GM18519 (cell line): ENCODE measurements around the gene SPAG6.

Experiments used
- ATAC-seq: cut with Tn5 transposase; IDR thresholded peaks from one replicate; pipeline ENCODE4 v1.9.1; 2021; ENCODE audit warnings: mild to moderate bottlenecking, moderate library complexity; ENCODE audit not compliant: unreplicated experiment, low FRiP score

SPAG6 gene

GRCh38 chr10:22427890-22428571 is 82.7 kb downstream of the SPAG6 start:
- ATAC-seq, result no peak

GRCh38 chr10:22429146-22429545 is 83.8 kb downstream of the SPAG6 start:
- no peak for ATAC-seq

- no peak for ATAC-seq
Measured at GRCh38 chr10:22429981-22430421, 84.7 kb downstream of the SPAG6 start.

DNA sequence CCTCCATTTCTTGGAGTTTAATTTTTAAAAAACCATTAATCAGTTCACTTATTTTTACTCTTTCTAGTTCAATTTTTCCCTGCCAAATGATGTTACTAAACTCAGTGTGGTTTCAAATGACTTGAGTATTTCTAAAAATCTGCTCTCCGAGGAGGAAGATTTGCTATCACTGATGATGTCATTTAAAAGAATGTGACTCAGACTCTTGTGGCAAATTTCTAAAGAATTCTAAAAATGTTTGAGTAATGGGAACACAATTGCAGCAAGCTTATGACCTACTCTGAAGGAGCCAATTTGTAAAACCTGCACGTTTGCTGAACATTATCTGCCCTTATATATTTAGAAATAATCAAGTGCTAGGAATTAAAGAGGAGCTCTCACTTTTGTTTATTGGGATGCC is 88.6 kb downstream of the SPAG6 start:
- no peak for ATAC-seq

DNA sequence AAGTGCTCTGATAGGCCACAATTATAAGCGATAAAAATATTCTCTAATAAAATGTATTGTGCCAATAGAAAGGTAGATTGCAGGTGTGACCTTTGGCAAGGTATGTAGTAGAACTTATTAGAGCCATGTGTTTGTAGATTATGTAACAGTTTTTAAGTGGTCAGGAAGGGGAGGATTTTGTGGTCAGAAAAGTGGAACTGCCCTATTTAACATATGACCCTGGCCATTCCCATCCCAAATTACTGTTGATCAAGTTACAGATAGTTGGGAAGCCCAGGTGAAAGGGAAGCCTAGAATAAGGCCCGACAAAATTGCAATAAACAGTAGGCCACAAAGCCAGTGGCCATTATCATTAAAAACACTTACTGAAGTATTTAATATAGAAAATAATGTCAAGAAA is 89.2 kb downstream of the SPAG6 start:
- ATAC-seq, result no peak

GRCh38 chr10:22435650-22436049 is 90.4 kb downstream of the SPAG6 start:
- no peak for ATAC-seq

- peak; percentile 35 for ATAC-seq
Measured at GRCh38 chr10:22436526-22436892, 91.2 kb downstream of the SPAG6 start.

DNA sequence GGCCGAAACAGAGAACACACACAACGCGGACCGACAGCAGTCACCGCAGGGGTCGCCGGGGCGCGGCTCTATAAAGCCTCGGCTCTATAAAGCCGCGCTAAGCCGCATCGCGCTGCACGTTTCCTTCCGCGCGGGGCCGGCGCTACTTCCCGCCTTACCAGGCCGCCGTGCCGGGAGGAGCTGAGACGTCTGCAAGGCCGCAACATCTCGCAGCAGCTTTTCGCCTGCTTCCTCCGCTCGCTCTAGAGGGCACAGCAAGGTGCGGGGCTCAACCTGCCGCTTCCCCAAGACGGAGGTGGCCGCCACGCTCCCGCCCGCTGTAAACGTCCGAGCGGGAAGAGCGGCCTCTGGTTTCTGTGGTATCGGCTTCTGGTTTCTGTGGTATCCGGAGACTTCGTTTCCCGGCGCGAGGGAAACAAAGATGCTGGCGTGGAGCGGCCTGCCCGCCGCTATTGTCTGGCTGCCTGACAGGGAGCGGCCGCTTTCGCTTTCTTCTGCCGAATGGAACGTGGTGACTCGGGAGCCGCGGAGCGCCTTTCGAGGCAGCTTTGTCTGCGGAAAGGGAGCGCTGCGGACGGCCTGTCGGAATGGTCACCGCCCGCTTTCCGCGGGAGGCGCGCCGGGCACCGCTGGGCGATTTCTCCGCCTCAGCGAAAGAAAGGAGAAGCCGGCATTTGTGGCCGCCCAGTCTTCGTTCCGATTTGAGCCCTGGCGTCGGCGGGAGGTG is 91.8 kb downstream of the SPAG6 start:
- ATAC-seq, result peak; percentile 53

GRCh38 chr10:22437620-22438588 is 92.6 kb downstream of the SPAG6 start:
- ATAC-seq, result peak; percentile 16

GRCh38 chr10:22438711-22439110 is 93.4 kb downstream of the SPAG6 start:
- ATAC-seq, result no peak

- no peak for ATAC-seq
Measured at GRCh38 chr10:22442063-22442462, 96.8 kb downstream of the SPAG6 start.

- ATAC-seq, result no peak
Measured at GRCh38 chr10:22442468-22442867, 97.2 kb downstream of the SPAG6 start.

- no peak for ATAC-seq
Measured at GRCh38 chr10:22443175-22443901, 98.0 kb downstream of the SPAG6 start.

DNA sequence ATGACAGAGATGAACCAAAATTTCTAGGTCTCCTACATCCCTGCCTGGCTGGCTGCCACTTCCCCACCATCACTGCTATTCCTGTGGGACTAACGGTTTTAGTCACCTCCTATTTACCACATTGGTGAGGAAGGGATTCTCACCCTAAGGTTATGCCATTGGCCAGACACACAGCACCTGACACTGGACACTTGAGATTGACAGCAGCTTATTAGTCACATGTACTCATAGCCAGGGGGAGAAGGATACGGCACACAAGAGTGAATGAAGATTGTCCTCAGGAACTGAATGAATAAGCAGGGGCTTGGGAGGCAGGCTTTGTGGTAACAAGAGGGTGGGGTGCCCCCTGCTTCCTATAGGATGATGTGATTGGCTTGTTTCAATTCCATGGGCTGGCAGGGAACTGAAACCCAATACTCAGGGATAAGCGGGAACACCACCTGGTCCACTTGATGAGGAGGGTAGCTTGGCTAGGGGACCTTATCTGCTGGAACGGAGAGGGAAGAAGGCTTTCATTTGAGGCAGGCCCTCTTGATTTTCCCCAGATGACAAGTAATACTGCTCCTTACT is 99.0 kb downstream of the SPAG6 start:
- ATAC-seq, result no peak

DNA sequence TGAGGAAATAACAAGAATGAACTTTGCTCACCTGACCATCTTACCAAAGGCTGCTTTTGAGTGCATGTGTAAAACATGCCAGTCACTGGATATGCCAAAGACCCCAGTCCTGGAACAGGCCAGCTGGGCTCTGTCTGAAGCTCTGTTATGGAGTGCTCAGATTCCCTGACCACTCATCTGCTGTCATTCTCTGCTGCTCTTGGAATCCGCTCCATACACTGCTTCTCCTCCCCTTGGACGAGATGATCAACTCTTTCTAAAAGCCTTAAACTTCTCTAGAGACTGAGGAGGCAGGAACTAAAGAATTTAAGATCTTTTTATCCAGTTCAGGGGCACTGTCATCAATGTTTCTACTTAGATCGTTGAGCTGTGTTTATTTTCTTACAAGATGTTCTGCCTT is 100.2 kb downstream of the SPAG6 start:
- no peak for ATAC-seq

GRCh38 chr10:22447068-22447467 is 101.8 kb downstream of the SPAG6 start:
- no peak for ATAC-seq

- no peak for ATAC-seq
Measured at GRCh38 chr10:22451346-22451745, 106.0 kb downstream of the SPAG6 start.

- no peak for ATAC-seq
Measured at GRCh38 chr10:22453320-22453719, 108.0 kb downstream of the SPAG6 start.

DNA sequence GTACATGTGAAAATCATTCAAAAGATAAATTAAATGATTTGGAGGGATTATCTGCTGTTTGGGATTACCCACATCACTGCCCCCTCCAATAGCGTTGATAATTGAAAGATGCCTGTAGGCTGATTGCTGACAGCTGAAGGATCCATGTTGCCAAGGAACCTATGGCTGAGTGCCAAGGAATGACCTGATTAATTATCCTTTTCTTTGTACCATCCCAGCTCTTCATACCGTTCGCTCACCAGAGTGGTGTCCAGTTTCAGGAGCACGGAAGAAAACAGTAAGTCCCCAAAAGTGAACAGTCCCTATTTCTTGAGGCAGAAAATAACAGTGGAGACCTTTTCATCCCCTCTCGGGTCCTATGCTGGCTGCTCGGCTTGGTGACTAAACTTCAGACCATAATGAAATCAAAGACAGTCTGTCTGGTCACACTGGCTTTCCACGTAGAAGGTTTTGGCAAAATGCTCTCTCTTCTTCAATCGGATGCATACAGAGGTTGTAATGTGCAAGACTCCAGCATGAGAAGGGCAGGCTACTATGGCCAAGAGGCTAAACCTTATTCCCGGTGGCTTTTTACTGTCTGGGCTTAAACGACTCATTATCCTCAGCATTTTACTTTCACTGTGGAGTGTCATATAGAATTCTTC is 108.8 kb downstream of the SPAG6 start:
- no peak for ATAC-seq

- ATAC-seq, result peak; percentile 14
Measured at GRCh38 chr10:22454634-22455033, 109.3 kb downstream of the SPAG6 start.
